Thoracic aorta (tissue), 2 donors: ENCODE data around the gene ZNF609. TPM values are rescaled to one million over a fixed set of nuclear protein-coding genes. Genes with fewer than 3 reads are reported as not detected.

ENCODE experiments used
- ATAC-seq: fragments of 150-250 bp; one replicate; pipeline ENCODE4 v1.8.0; 2017; ENCODE audit warnings: low read depth; ENCODE audit not compliant: insufficient number of reproducible peaks, low FRiP score
- DNase-seq: peaks from one replicate; pipeline ENCODE4 v3.0.0-alpha.2; 2020; ENCODE audit warnings: low spot score
- H3K27ac ChIP-seq, 2 donors: fragments of 200-600 bp; sonication (generic); 1 replicate in 1 of 2; 2 replicates in 1 of 2; pipeline ENCODE4 v1.5.1; 2016; ENCODE audit warnings: mild to moderate bottlenecking in 2 of 2, moderate library complexity in 2 of 2
- H3K27me3 ChIP-seq: fragments of 200-600 bp; sonication (generic); replicated peaks from 2 replicates; pipeline ENCODE4 v1.6.0; 2016; ENCODE audit warnings: mild to moderate bottlenecking; ENCODE audit not compliant: insufficient read depth
- H3K36me3 ChIP-seq: fragments of 200-600 bp; sonication (generic); one replicate; pipeline ENCODE4 v1.5.1; 2016
- H3K4me1 ChIP-seq, 2 donors: fragments of 200-600 bp; sonication (generic); 1 replicate in 1 of 2; 2 replicates in 1 of 2; pipeline versions ENCODE4 v1.5.1 to v1.6.0; 2016; ENCODE audit warnings: low read depth in 2 of 2, mild to moderate bottlenecking in 1 of 2; ENCODE audit not compliant: control insufficient read depth in 1 of 2
- H3K4me3 ChIP-seq: fragments of 200-600 bp; sonication (generic); 2 replicates; pipeline ENCODE4 v1.5.1; 2016; ENCODE audit warnings: mild to moderate bottlenecking
- H3K9me3 ChIP-seq: fragments of 200-600 bp; sonication (generic); 2 replicates; pipeline ENCODE4 v1.5.1; 2016
- total RNA-seq, 2 donors: library from RNA; depleted of rRNA; stranded (reverse); fragments of >200 nt; gene quantifications; one replicate each; pipeline versions ENCODE4 v1.1.0 to v1.2.3, GENCODE V29; 2016
- TF ChIP-seq, protein P1 (sequence below): fragments of 200-600 bp; sonication (generic); IDR thresholded peaks from one replicate; pipeline ENCODE4 v1.5.1; 2019; ENCODE audit warnings: antibody characterized with exemption

Gene ZNF609
- total RNA-seq, 2 donors from 2014 or later, result 25.2 to 38.8 TPM

DNA sequence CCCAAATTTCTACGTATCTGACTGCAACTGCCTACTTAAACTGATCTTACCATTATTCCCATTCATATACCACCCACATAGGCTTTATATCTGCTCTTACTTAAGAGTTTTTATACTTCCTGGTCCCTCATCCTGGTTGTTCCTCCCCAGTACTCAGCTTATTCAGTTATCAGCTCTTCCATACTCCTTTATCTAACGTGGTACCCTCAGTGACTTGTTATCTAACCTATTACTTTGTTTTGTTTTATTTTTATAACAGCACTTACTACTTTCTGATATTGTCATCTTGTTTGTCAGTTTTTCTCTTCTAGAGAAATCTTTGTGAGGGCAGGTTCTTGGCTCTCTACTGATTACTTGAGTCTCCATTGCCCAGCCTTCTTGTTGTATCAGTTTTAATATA is 100.6 kb downstream of the ZNF609 start:
- ATAC-seq (no peak), DNase-seq (no peak)
- TF ChIP-seq, protein P1, sequence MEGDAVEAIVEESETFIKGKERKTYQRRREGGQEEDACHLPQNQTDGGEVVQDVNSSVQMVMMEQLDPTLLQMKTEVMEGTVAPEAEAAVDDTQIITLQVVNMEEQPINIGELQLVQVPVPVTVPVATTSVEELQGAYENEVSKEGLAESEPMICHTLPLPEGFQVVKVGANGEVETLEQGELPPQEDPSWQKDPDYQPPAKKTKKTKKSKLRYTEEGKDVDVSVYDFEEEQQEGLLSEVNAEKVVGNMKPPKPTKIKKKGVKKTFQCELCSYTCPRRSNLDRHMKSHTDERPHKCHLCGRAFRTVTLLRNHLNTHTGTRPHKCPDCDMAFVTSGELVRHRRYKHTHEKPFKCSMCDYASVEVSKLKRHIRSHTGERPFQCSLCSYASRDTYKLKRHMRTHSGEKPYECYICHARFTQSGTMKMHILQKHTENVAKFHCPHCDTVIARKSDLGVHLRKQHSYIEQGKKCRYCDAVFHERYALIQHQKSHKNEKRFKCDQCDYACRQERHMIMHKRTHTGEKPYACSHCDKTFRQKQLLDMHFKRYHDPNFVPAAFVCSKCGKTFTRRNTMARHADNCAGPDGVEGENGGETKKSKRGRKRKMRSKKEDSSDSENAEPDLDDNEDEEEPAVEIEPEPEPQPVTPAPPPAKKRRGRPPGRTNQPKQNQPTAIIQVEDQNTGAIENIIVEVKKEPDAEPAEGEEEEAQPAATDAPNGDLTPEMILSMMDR, result no peak
- Histone ChIP-seq H3K4me1 (peaks cover 0 to 8% of the 10 kb centered on the region in 2 donors), H3K4me3 (no peak overlapping the region), H3K27ac (no peak overlapping the region), H3K9me3 (no peaks in the 10 kb centered on the region), H3K36me3 (no peaks in the 10 kb centered on the region), H3K27me3 (no peaks in the 10 kb centered on the region)

DNA sequence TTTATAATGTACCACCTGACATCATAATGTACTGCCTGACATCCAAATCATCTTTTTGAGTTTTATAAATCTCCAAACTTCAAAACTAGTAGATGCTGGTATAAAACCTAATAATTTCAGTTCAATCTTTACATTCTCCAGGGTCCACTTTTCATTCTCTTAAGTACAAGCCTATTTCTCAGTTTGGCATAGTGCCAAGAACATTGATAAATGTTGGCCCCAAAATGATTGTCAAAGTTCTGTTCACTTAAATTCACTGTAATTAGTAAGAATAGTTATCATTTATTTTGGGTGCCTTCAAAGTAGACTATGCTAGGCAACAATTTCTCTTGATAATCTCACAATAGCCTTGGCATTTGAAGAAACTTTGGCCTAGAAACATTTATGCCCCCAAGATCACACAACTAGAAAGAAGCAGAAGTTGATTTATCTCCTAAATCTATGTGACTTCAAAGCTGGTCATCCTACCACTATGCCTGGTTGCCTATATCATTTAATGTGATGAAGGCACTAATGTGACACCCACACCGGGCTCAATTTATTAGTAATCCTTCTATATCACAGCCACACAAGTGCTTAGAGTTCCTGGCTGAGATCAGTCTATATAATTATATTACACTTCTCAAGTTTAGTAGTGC is 101.7 kb downstream of the ZNF609 start:
- no peaks in the 10 kb centered on the region for H3K9me3 ChIP-seq
- DNase-seq (no peak), ATAC-seq (no peak)
- H3K27ac ChIP-seq, result no peak overlapping the region
- peaks cover 0 to 8% of the 10 kb centered on the region in 2 donors for H3K4me1 ChIP-seq
- no peak overlapping the region for H3K4me3 ChIP-seq
- H3K36me3 ChIP-seq, result no peaks in the 10 kb centered on the region
- TF ChIP-seq, protein P1, result no peak
- no peaks in the 10 kb centered on the region for H3K27me3 ChIP-seq

DNA sequence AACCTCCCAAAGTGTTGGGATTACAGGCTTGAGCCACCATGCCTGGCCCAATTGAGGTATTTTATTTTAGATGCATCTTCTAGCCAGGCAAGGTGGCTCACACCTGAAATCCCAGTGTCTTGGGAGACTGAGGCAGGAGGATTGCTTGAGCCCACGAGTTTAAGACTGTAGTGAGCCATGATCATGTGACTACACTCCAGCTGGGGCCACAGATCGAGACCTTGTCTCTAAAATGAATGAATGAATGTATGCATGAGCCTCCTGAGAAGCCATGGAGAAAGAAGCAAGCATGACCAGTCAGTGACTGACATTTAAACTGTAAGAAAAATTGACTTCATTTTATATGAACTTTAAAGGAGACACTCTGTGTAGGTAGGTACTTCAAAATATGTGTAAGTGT is 105.7 kb downstream of the ZNF609 start:
- no peaks in the 10 kb centered on the region for H3K9me3 ChIP-seq
- no peaks in the 10 kb centered on the region for H3K36me3 ChIP-seq
- TF ChIP-seq, protein P1, result no peak
- H3K4me3 ChIP-seq, result no peak overlapping the region
- DNase-seq (no peak), ATAC-seq (no peak)
- no peaks in the 10 kb centered on the region for H3K27me3 ChIP-seq
- H3K4me1 ChIP-seq, result peaks cover 9 to 16% of the 10 kb centered on the region in 2 donors
- no peak overlapping the region for H3K27ac ChIP-seq

DNA sequence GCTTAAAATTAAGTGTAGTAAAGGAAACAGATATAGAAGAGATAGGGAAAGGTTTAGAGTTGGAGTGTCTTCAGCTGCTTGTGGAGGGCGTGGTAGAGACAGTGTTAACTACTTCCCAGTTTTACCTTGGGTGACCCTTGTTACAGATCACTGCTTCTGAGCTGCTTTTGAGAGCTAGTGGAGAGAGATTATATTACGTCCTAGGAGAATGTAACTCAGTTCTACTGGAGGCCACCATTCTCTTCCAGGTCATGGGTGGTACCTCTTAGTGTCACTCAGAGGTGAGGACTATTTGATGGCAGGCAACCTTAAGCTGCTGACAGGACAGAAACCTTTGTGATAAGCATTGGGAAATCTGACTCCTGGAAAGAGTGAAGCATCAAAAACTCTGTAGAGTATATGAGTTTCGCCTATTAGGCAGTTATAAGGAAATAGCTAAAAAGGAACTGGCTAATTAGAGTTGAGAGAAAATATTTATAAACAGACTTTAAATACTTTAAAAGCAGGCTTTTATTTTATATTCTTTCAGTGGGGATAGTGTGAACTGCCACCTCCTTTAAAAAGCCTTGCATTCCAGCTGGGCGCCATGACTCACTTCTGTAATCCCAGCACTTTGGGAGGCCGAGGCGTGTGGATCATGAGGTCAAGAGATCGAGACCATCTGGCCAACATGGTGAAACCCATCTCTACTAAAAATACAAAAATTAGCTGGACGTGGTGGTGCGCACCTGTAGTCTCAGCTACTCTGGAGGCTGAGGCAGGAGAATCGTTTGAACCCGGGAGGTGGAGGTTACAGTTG is 106.5 kb downstream of the ZNF609 start:
- Histone ChIP-seq H3K4me3 (no peak overlapping the region), H3K9me3 (no peaks in the 10 kb centered on the region), H3K36me3 (no peaks in the 10 kb centered on the region), H3K27me3 (no peaks in the 10 kb centered on the region), H3K4me1 (peaks cover 12 to 13% of the 10 kb centered on the region in 2 donors), H3K27ac (no peak overlapping the region)
- no peak for ATAC-seq
- TF ChIP-seq, protein P1, result no peak
- DNase-seq, result no peak

DNA sequence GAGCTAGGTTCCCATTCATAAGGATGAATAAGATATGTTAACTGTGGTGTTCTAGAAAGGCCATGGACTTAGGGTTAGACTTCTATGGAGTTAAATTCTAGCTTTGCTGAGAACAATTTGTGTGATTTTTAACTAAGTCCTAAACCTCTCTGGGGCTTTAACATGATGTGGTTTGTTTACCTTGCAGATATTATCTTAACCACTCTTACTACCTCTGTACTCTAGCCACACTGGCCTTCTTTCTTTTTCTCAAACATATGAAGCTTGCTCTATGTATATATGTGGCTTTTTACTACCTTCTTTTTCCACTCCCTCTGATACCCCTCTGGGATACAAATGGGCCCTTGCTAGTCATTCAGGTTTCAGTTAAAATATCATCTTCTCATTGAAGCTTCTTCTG is 108.4 kb downstream of the ZNF609 start:
- Histone ChIP-seq H3K9me3 (no peaks in the 10 kb centered on the region), H3K27me3 (no peaks in the 10 kb centered on the region), H3K27ac (no peak overlapping the region), H3K4me1 (peaks cover 12 to 14% of the 10 kb centered on the region in 2 donors), H3K36me3 (no peaks in the 10 kb centered on the region), H3K4me3 (no peak overlapping the region)
- DNase-seq (no peak), ATAC-seq (no peak)
- TF ChIP-seq, protein P1, result no peak
